CD4-positive, alpha-beta memory T cell (primary cell): ENCODE measurements around the gene SPPL2C. TPM values are rescaled to one million over a fixed set of nuclear protein-coding genes. Genes with fewer than 3 reads are reported as not detected.

ENCODE experiments used
- CTCF ChIA-PET: fragments of 350-600 bp; sonication (Branson Sonifier 250); formaldehyde crosslinking; loops from one replicate; lab custom pipeline; 2021; ENCODE audit warnings: inconsistent platforms; ENCODE audit not compliant: partially characterized antibody; lab: Charles Lee
- POLR2A ChIA-PET: fragments of 350-600 bp; sonication (Branson Sonifier 250); formaldehyde crosslinking; loops from one replicate; lab custom pipeline; 2021; ENCODE audit not compliant: partially characterized antibody; lab: Charles Lee
- DNase-seq, 5 donors: peaks; one replicate each; pipeline versions ENCODE4 v3.0.0 to v3.0.0-alpha.2; 2020 to 2022; ENCODE audit warnings: mixed read lengths in 1 of 5
- H3K27ac ChIP-seq: one replicate; pipeline ENCODE4 v1.7.0; 2013; ENCODE audit warnings: low read depth, low read length
- H3K27me3 ChIP-seq: 2 replicates; pipeline ENCODE4 v1.7.0; 2013; ENCODE audit warnings: mild to moderate bottlenecking, low read length, moderate library complexity; ENCODE audit not compliant: insufficient read depth
- H3K36me3 ChIP-seq: 2 replicates; pipeline ENCODE4 v1.7.0; 2013; ENCODE audit warnings: mild to moderate bottlenecking, low read length, moderate library complexity; ENCODE audit not compliant: insufficient read depth
- H3K4me1 ChIP-seq: 2 replicates; pipeline ENCODE4 v1.7.0; 2013; ENCODE audit warnings: mild to moderate bottlenecking, low read length, moderate library complexity; ENCODE audit not compliant: insufficient read depth
- H3K4me3 ChIP-seq, 2 donors: one replicate each; pipeline ENCODE4 v1.7.0; 2013; ENCODE audit warnings: low read length in 2 of 2, mild to moderate bottlenecking in 1 of 2
- H3K9me3 ChIP-seq, 2 donors: one replicate each; pipeline ENCODE4 v1.7.0; 2013; ENCODE audit warnings: low read length in 2 of 2, control low read depth in 1 of 2; ENCODE audit not compliant: control insufficient read depth in 1 of 2
- H3K27ac Mint-ChIP-seq, 7 donors: one replicate each; pipeline ENCODE4 v1.8.0; 2020 to 2021; ENCODE audit warnings: mixed read lengths in 7 of 7, mild to moderate bottlenecking in 6 of 7, inconsistent platforms in 3 of 7, moderate library complexity in 3 of 7
- H3K27me3 Mint-ChIP-seq, 2 donors: one replicate each; pipeline ENCODE4 v1.8.0; 2020 to 2021; ENCODE audit warnings: mixed read lengths in 2 of 2
- H3K36me3 Mint-ChIP-seq, 2 donors: one replicate each; pipeline ENCODE4 v1.8.0; 2020 to 2021; ENCODE audit warnings: mixed read lengths in 2 of 2, inconsistent platforms in 1 of 2, mild to moderate bottlenecking in 1 of 2
- H3K4me1 Mint-ChIP-seq, 4 donors: one replicate each; pipeline ENCODE4 v1.8.0; 2020 to 2021; ENCODE audit warnings: mixed read lengths in 4 of 4, mild to moderate bottlenecking in 1 of 4
- H3K4me3 Mint-ChIP-seq, 8 donors: one replicate each; pipeline ENCODE4 v1.8.0; 2020 to 2021; ENCODE audit warnings: mixed read lengths in 8 of 8, mild to moderate bottlenecking in 7 of 8, moderate library complexity in 6 of 8, inconsistent platforms in 3 of 8
- H3K9me3 Mint-ChIP-seq, 8 donors: one replicate each; pipeline ENCODE4 v1.8.0; 2020 to 2021; ENCODE audit warnings: mixed read lengths in 8 of 8, mild to moderate bottlenecking in 5 of 8, inconsistent platforms in 3 of 8, moderate library complexity in 1 of 8
- intact Hi-C: fragments of 100-400 bp; cut with micrococcal nuclease; formaldehyde crosslinking; loops from one replicate; pipeline ENCODE4 v1.15.1; 2023
- polyA plus RNA-seq, 2 donors: library from polyadenylated mRNA; unstranded; fragments of 300-500 nt; fragmentation: Illumina TruSeq; gene quantifications; one replicate each; pipeline ENCODE4 v1.2.3, GENCODE V29; 2021
- total RNA-seq, 2 experiments: library from RNA; stranded (reverse); gene quantifications; one replicate each; pipeline ENCODE4 v1.2.3, GENCODE V29; 2021

Gene SPPL2C
- total and polyA plus RNA-seq, 4 experiments from 2014 or later, result not detected

DNA sequence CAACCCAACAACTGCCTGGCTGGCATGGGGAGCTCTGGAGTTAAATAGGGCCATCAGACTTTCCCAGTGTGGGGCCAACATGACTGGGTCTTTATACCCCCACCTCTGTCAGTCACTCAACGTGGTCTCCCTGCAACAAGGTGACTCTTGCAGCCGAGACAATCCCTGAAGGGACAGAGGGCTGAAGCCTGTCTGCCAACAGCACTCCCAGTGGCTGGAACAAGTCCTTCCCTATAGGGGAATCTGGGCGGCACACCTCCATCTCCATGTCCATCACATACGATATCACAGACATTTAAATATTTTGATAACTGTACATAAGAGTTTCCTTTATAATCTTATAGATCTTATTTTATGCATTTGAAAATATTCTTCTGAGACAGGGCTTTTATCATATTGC is 44.9 kb downstream of the SPPL2C start:
- H3K4me1 ChIP-seq, result no peaks in the 10 kb centered on the region
- intact Hi-C loops, result no loop called here
- Mint-ChIP-seq H3K4me3 (no peak overlapping the region), H3K36me3 (peaks cover 0 to 3% of the 10 kb centered on the region in 2 donors), H3K27me3 (peaks cover 0 to 1% of the 10 kb centered on the region in 2 donors), H3K4me1 (peaks cover 0 to 8% (median 3%) of the 10 kb centered on the region in 4 donors), H3K27ac (no peak overlapping the region), H3K9me3 (peaks cover 0 to 12% (median 7%) of the 10 kb centered on the region in 8 donors)
- CTCF ChIA-PET, result no interaction called here
- POLR2A ChIA-PET, result no interaction called here
- H3K9me3 ChIP-seq, result no peaks in the 10 kb centered on the region
- no peak overlapping the region for H3K27ac ChIP-seq
- H3K36me3 ChIP-seq, result no peaks in the 10 kb centered on the region
- DNase-seq, result no peak
- H3K27me3 ChIP-seq, result no peaks in the 10 kb centered on the region
- no peak overlapping the region for H3K4me3 ChIP-seq

DNA sequence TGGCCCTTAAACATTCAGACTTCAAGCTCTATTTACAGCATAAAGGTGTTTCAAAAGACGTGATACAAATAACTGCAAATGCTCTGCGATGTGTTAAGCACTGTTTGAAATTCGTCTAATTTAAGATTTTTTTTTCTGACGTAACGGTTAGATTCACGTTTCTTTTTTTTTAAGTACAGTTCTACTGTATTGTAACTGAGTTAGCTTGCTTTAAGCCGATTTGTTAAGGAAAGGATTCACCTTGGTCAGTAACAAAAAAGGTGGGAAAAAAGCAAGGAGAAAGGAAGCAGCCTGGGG is 49.0 kb downstream of the SPPL2C start:
- no peaks in the 10 kb centered on the region for H3K36me3 Mint-ChIP-seq
- H3K4me1 ChIP-seq, result peaks cover 25% of the 10 kb centered on the region
- H3K27ac ChIP-seq, result peak overlapping the region; percentile 22
- peak overlapping the region; percentile 26 to 76 for H3K4me3 ChIP-seq
- POLR2A ChIA-PET, result interaction anchor here (0.8 to 1.1 kb wide), 2 partner anchors 14 to 244 kb away, joined by 3 to 4 read pairs; no protein-coding TSS in a partner anchor
- H3K27me3 ChIP-seq, result peaks cover 17% of the 10 kb centered on the region
- CTCF ChIA-PET, result interaction anchor here (0.7 to 1.4 kb wide), 6 partner anchors 16 to 53 kb away, joined by 3 to 7 read pairs (median 4); no protein-coding TSS in a partner anchor
- H3K36me3 ChIP-seq, result no peaks in the 10 kb centered on the region
- H3K27me3 Mint-ChIP-seq, result peaks cover 9 to 15% of the 10 kb centered on the region in 2 donors
- no peaks in the 10 kb centered on the region for H3K9me3 ChIP-seq
- H3K4me3 Mint-ChIP-seq, result peak overlapping the region; percentile 79 to 95 (median 90)
- H3K4me1 Mint-ChIP-seq, result peaks cover 4 to 37% (median 22%) of the 10 kb centered on the region in 4 donors
- no peaks in the 10 kb centered on the region for H3K9me3 Mint-ChIP-seq
- H3K27ac Mint-ChIP-seq, result peak overlapping the region in 6 of 7 donors; percentile 64 to 92 (median 82)
- intact Hi-C loops, result no loop called here
- no peak for DNase-seq

DNA sequence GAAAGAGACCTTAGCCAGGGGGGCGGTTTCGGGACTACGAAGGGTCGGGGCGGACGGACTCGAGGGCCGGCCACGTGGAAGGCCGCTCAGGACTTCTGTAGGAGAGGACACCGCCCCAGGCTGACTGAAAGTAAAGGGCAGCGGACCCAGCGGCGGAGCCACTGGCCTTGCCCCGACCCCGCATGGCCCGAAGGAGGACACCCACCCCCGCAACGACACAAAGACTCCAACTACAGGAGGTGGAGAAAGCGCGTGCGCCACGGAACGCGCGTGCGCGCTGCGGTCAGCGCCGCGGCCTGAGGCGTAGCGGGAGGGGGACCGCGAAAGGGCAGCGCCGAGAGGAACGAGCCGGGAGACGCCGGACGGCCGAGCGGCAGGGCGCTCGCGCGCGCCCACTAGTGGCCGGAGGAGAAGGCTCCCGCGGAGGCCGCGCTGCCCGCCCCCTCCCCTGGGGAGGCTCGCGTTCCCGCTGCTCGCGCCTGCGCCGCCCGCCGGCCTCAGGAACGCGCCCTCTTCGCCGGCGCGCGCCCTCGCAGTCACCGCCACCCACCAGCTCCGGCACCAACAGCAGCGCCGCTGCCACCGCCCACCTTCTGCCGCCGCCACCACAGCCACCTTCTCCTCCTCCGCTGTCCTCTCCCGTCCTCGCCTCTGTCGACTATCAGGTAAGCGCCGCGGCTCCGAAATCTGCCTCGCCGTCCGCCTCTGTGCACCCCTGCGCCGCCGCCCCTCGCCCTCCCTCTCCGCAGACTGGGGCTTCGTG is 49.5 kb downstream of the SPPL2C start, which contains the start of gene MAPT:
Gene MAPT (plus strand): TSS at position 533 of the 763 bp plus-strand sequence. CDS start 67,784 bp downstream, outside the sequence.
- peaks cover 9 to 18% of the 10 kb centered on the region in 2 donors for H3K27me3 Mint-ChIP-seq
- peaks cover 4 to 39% (median 23%) of the 10 kb centered on the region in 4 donors for H3K4me1 Mint-ChIP-seq
- ChIA-PET POLR2A (interaction anchor here (1.1 kb wide), 1 partner anchor 243 kb away, joined by 3 read pairs; no protein-coding TSS in a partner anchor), CTCF (interaction anchor here (0.7 to 1.4 kb wide), 5 partner anchors 17 to 53 kb away, joined by 3 to 7 read pairs (median 4); no protein-coding TSS in a partner anchor)
- no peaks in the 10 kb centered on the region for H3K36me3 Mint-ChIP-seq
- Histone ChIP-seq H3K27ac (peak within 1 kb of the TSS; percentile 22), H3K27me3 (peaks cover 22% of the 10 kb centered on the region), H3K36me3 (no peaks in the 10 kb centered on the region), H3K9me3 (no peaks in the 10 kb centered on the region), H3K4me1 (peaks cover 25% of the 10 kb centered on the region), H3K4me3 (peak within 1 kb of the TSS; percentile 47 to 76)
- DNase-seq, result peak; percentile 73 to 85 (median 82)
- intact Hi-C loops, result no loop called here
- peak within 1 kb of the TSS; percentile 87 to 95 (median 90) for H3K4me3 Mint-ChIP-seq
- no peaks in the 10 kb centered on the region for H3K9me3 Mint-ChIP-seq
- H3K27ac Mint-ChIP-seq, result peak within 1 kb of the TSS in 6 of 7 donors; percentile 78 to 92 (median 82)

DNA sequence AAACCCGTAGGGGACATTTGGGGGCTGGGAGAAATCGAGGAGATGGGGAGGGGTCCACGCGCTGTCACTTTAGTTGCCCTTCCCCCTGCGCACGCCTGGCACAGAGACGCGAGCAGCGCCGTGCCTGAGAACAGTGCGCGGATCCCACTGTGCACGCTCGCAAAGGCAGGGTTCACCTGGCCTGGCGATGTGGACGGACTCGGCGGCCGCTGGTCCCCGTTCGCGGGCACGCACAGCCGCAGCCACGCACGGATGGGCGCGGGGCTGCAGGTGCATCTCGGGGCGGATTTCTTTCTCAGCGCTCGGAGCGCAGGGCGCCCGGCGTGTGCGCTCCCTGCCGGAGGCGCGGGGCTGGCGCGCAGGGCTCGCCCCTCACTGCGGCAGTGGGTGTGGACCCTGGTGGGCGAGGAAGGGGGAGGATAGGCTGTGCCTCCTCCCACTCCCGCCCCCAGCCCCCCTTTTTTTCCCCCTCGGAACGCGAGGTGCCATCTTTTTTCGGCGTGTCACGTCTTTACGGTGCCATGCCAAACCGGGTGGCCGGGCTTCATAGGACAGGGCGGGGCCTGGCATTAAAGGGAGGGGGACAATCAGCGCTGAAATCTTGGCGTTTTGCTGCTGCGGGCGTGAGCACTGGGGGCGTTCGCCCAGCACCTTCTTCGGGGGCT is 50.8 kb downstream of the SPPL2C start:
- peak overlapping the region; percentile 87 to 93 (median 88) for H3K4me3 Mint-ChIP-seq
- CTCF ChIA-PET, result no interaction called here
- intact Hi-C loops, result loop anchor here (1.0 kb wide), 2 partner anchors 43 to 54 kb away; no protein-coding TSS in a partner anchor
- Histone ChIP-seq H3K36me3 (no peaks in the 10 kb centered on the region), H3K4me1 (peaks cover 25% of the 10 kb centered on the region), H3K27ac (no peak overlapping the region), H3K9me3 (no peaks in the 10 kb centered on the region), H3K4me3 (peak overlapping the region; percentile 47 to 76), H3K27me3 (peaks cover 34% of the 10 kb centered on the region)
- no peaks in the 10 kb centered on the region for H3K36me3 Mint-ChIP-seq
- H3K27ac Mint-ChIP-seq, result peak overlapping the region in 3 of 7 donors; percentile 65 to 79 (median 74)
- POLR2A ChIA-PET, result no interaction called here
- H3K4me1 Mint-ChIP-seq, result peaks cover 4 to 39% (median 23%) of the 10 kb centered on the region in 4 donors
- H3K27me3 Mint-ChIP-seq, result peaks cover 17 to 30% of the 10 kb centered on the region in 2 donors
- peak; percentile 26 to 47 (median 32) for DNase-seq
- H3K9me3 Mint-ChIP-seq, result no peaks in the 10 kb centered on the region

DNA sequence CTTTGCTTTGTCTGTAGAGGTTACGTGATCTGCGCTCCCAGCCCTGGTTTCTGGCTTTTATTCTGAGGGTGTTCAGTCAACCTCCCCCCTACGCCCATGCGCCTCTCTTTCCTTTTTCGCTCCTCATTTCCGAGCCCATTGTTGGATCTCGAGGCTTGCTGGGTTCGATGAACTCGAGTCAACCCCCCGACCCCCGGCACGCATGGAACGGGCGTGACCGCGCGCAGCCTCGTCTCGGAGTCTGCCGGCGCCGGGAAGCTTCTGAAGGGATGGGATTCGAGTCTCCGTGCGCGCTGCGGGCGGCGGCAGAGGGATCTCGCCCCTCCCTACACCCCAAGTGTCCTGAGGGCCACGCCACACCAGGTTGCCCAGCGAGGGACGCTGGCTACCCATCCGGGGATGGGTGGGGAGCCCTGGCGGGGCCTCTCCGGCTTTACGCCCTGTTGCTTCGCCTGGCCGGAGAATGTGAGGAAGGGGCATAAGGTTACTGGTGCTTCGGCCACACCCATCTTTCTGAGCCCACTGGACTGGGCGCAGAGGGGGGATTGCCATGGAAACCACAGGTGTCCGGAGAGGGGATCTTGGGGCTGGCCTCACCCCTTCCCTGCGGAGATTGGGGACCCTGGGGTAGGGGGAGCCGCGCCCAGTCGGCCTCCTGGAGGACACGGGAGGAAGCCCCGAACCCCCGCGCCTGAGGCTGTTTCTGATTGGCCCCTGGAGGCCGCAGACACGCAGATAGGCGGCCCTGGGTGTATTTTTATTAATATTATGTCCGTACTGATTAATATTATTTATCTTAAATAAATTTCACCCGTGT is 51.5 kb downstream of the SPPL2C start:
- H3K9me3 Mint-ChIP-seq, result no peaks in the 10 kb centered on the region
- peaks cover 18 to 35% of the 10 kb centered on the region in 2 donors for H3K27me3 Mint-ChIP-seq
- H3K4me1 Mint-ChIP-seq, result peaks cover 4 to 39% (median 23%) of the 10 kb centered on the region in 4 donors
- no peak for DNase-seq
- ChIA-PET POLR2A (no interaction called here), CTCF (no interaction called here)
- peak overlapping the region; percentile 81 to 93 (median 87) for H3K4me3 Mint-ChIP-seq
- H3K27ac Mint-ChIP-seq, result peak overlapping the region in 1 of 7 donors; percentile 65
- no peaks in the 10 kb centered on the region for H3K36me3 ChIP-seq
- intact Hi-C loops, result loop anchor here (1.0 kb wide), 2 partner anchors 44 to 53 kb away; no protein-coding TSS in a partner anchor
- peaks cover 25% of the 10 kb centered on the region for H3K4me1 ChIP-seq
- no peaks in the 10 kb centered on the region for H3K36me3 Mint-ChIP-seq
- H3K9me3 ChIP-seq, result no peaks in the 10 kb centered on the region
- H3K4me3 ChIP-seq, result peak overlapping the region in 1 of 2 donors; percentile 76
- H3K27ac ChIP-seq, result no peak overlapping the region
- H3K27me3 ChIP-seq, result peaks cover 35% of the 10 kb centered on the region
